MM.1S (cell line): ENCODE data around the gene PSMG2.

Source experiments
- DNase-seq: peaks from one replicate; pipeline ENCODE4 v3.0.0-alpha.2; 2015
- H2AFZ ChIP-seq: fragments of 300-600 bp; sonication (generic); 2 replicates; pipeline ENCODE4 v1.6.0; 2016; ENCODE audit warnings: antibody characterized with exemption, low read length
- H3F3A ChIP-seq: fragments of 300-600 bp; sonication (generic); 2 replicates; pipeline ENCODE4 v1.6.1; 2016; ENCODE audit warnings: mild to moderate bottlenecking, antibody characterized with exemption, low read length, moderate library complexity, mixed read lengths; ENCODE audit not compliant: insufficient read depth
- H3K27ac ChIP-seq: fragments of 300-600 bp; sonication (generic); 2 replicates; pipeline ENCODE4 v1.5.1; 2016; ENCODE audit warnings: mild to moderate bottlenecking, low read length
- H3K27me3 ChIP-seq: fragments of 300-600 bp; sonication (generic); replicated peaks from 2 replicates; pipeline ENCODE4 v1.6.0; 2016; ENCODE audit warnings: low read length; ENCODE audit not compliant: insufficient read depth
- H3K36me3 ChIP-seq: fragments of 300-600 bp; sonication (generic); replicated peaks from 2 replicates; pipeline ENCODE4 v1.6.1; 2016; ENCODE audit warnings: mild to moderate bottlenecking, low read length, mixed read lengths; ENCODE audit not compliant: insufficient read depth
- H3K4me1 ChIP-seq: fragments of 300-600 bp; sonication (generic); 2 replicates; pipeline ENCODE4 v1.6.1; 2016; ENCODE audit warnings: low read length, mixed read lengths
- H3K4me2 ChIP-seq: fragments of 300-600 bp; sonication (generic); 2 replicates; pipeline ENCODE4 v1.6.0; 2016; ENCODE audit warnings: low read depth, low read length
- H3K4me3 ChIP-seq: fragments of 300-600 bp; sonication (generic); 2 replicates; pipeline ENCODE4 v1.5.1; 2016; ENCODE audit warnings: low read length, mixed read lengths
- H3K79me2 ChIP-seq: fragments of 300-600 bp; sonication (generic); 2 replicates; pipeline ENCODE4 v1.6.1; 2016; ENCODE audit warnings: mixed run types, low read length, mixed read lengths
- H3K9ac ChIP-seq: fragments of 300-600 bp; sonication (generic); 2 replicates; pipeline ENCODE4 v1.6.1; 2016; ENCODE audit warnings: low read length, mixed read lengths
- H3K9me2 ChIP-seq: fragments of 300-600 bp; sonication (generic); replicated peaks from 2 replicates; pipeline ENCODE4 v1.6.1; 2016; ENCODE audit warnings: mild to moderate bottlenecking, low read length, mixed read lengths; ENCODE audit not compliant: insufficient read depth
- H3K9me3 ChIP-seq: fragments of 300-600 bp; sonication (generic); replicated peaks from 2 replicates; pipeline ENCODE4 v1.6.1; 2016; ENCODE audit warnings: mild to moderate bottlenecking, low read length, mixed read lengths; ENCODE audit not compliant: insufficient read depth
- H4K20me1 ChIP-seq: fragments of 300-600 bp; sonication (generic); 2 replicates; pipeline ENCODE4 v1.6.1; 2016; ENCODE audit warnings: mild to moderate bottlenecking, low read length, moderate library complexity, mixed read lengths; ENCODE audit not compliant: insufficient read depth
- CTCF ChIP-seq: fragments of 300-600 bp; sonication (generic); IDR thresholded peaks from 2 replicates; pipeline ENCODE4 v1.5.1; 2016; ENCODE audit warnings: antibody characterized with exemption, low read length, mixed read lengths
- EZH2 ChIP-seq: fragments of 300-600 bp; sonication (generic); optimal IDR thresholded peaks from 2 replicates; pipeline ENCODE3; 2017; ENCODE audit warnings: low read depth, mild to moderate bottlenecking, antibody characterized with exemption, low read length, mixed read lengths
- EZH2phosphoT487 ChIP-seq: fragments of 300-600 bp; sonication (generic); IDR thresholded peaks from 2 replicates; pipeline ENCODE4 v1.6.1; 2018; ENCODE audit warnings: antibody characterized with exemption, low read length

PSMG2 gene

GRCh38 chr18:12686100-12686499, 16.7 kb upstream of the PSMG2 start:
- no peaks in the 10 kb centered on the region for H3K9me3 ChIP-seq
- no peak overlapping the region for H2AFZ ChIP-seq
- H3K4me2 ChIP-seq, result no peak overlapping the region
- no peak overlapping the region for H3K9ac ChIP-seq
- no peaks in the 10 kb centered on the region for H3K27me3 ChIP-seq
- no peak for DNase-seq
- H3K27ac ChIP-seq, result no peak overlapping the region
- TF ChIP-seq EZH2 (no peak), CTCF (no peak), EZH2phosphoT487 (no peak)
- no peaks in the 10 kb centered on the region for H3K79me2 ChIP-seq
- no peaks in the 10 kb centered on the region for H3F3A ChIP-seq
- H3K4me3 ChIP-seq, result no peak overlapping the region
- H3K4me1 ChIP-seq, result no peaks in the 10 kb centered on the region
- H3K36me3 ChIP-seq, result no peaks in the 10 kb centered on the region
- no peaks in the 10 kb centered on the region for H3K9me2 ChIP-seq
- no peaks in the 10 kb centered on the region for H4K20me1 ChIP-seq

GRCh38 chr18:12689256-12689850, 13.5 kb upstream of the PSMG2 start:
- H3K4me2 ChIP-seq, result no peak overlapping the region
- H3K79me2 ChIP-seq, result no peaks in the 10 kb centered on the region
- no peaks in the 10 kb centered on the region for H3F3A ChIP-seq
- no peak for DNase-seq
- H3K4me3 ChIP-seq, result no peak overlapping the region
- TF ChIP-seq EZH2phosphoT487 (no peak), CTCF (no peak), EZH2 (no peak)
- no peak overlapping the region for H3K9ac ChIP-seq
- H3K9me3 ChIP-seq, result no peaks in the 10 kb centered on the region
- no peak overlapping the region for H2AFZ ChIP-seq
- no peak overlapping the region for H3K27ac ChIP-seq
- H3K36me3 ChIP-seq, result no peaks in the 10 kb centered on the region
- no peaks in the 10 kb centered on the region for H4K20me1 ChIP-seq
- H3K9me2 ChIP-seq, result no peaks in the 10 kb centered on the region
- H3K27me3 ChIP-seq, result no peaks in the 10 kb centered on the region
- H3K4me1 ChIP-seq, result no peaks in the 10 kb centered on the region

- no peaks in the 10 kb centered on the region for H3K9me2 ChIP-seq
- H3K9ac ChIP-seq, result no peak overlapping the region
- TF ChIP-seq EZH2 (no peak), CTCF (no peak), EZH2phosphoT487 (no peak)
- no peak overlapping the region for H3K4me3 ChIP-seq
- no peaks in the 10 kb centered on the region for H4K20me1 ChIP-seq
- no peaks in the 10 kb centered on the region for H3K9me3 ChIP-seq
- no peak overlapping the region for H2AFZ ChIP-seq
- H3K4me2 ChIP-seq, result no peak overlapping the region
- no peak overlapping the region for H3K27ac ChIP-seq
- no peaks in the 10 kb centered on the region for H3F3A ChIP-seq
- no peaks in the 10 kb centered on the region for H3K4me1 ChIP-seq
- H3K79me2 ChIP-seq, result no peaks in the 10 kb centered on the region
- no peak for DNase-seq
- no peaks in the 10 kb centered on the region for H3K27me3 ChIP-seq
- no peaks in the 10 kb centered on the region; the same call in 1 of the 2 replicates for H3K36me3 ChIP-seq
These were observed 10.6 kb upstream of the PSMG2 start for GRCh38 chr18:12692206-12692605.
